Stimulated activated CD8-positive, alpha-beta memory T cell treated with anti-CD3 and anti-CD28 coated beads, Interleukin-7, amount 100 ng/mL, for 1 hour (primary cell): ENCODE measurements around the gene SBF2.
"Not testable (repeated sequence)": the region's sequence is repeated elsewhere in the genome, so short reads cannot be mapped to it uniquely, and the experiment has no call there.

Experiments
- DNase-seq, 2 donors: peaks; one replicate each; pipeline ENCODE4 v3.0.0-alpha.2; 2020; ENCODE audit warnings: low read depth in 2 of 2

Gene SBF2

DNA sequence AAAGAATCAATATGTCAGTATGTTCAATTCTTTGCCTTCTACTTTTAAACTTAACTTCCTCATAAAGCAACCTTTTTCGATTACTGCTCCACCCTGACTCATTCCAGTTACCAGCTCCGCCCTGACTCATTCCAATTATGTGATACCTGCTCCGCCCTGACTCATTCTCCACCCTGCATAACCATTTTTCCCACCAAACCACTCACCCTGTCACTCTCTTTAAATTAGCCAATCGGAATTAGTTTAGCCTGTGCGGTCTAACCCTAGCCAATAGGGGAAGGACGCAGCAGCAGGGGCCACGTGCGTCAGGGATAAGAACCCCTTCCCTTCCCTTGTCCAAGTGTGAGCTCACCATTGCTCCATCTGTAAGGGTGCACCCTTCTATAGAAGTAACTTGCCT is 393.8 kb downstream of the SBF2 start:
- not testable (repeated sequence) for DNase-seq

- no peak for DNase-seq
These were observed 394.3 kb downstream of the SBF2 start for GRCh38 chr11:9899676-9900075.

- DNase-seq, result no peak
These were observed 397.1 kb downstream of the SBF2 start for GRCh38 chr11:9896902-9897301.

DNA sequence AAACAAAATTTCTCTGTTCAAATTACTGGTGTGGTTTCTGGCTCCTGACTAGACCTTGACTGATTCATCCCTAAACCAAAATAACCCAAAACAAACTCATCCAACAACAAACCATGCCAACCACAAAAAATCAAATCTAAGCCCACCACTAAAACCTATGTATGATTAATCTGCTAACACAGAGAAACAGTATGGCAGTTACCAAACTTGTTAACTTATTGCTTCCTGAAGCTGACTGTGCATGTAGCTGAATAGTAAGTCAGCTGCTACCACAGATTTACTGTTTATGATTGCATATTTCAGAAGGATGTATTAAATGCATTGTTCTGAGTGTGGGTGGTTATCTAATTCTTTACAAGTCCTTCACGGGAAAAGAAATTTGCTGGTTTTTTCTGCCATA is 399.0 kb downstream of the SBF2 start:
- no peak for DNase-seq

DNA sequence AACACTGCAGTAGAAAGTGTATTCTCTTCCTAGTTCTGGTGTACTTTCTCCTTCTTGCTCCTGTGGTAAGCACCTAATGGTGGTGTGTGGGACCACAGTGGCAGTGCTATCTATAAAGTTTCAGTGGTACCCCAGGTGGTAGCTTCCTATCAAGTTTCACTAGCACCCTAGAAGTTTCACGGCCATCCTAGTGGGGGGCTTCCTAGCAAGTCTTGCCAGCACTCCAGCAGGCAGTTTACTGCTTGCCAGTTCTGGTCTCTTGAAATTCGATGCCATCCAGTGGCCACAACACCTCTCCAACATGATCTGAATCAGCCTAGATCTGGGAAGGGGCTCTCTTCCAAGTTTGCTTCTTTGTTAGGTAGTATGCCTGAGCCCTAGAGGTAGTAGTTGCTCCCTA is 400.5 kb downstream of the SBF2 start:
- no peak for DNase-seq

GRCh38 chr11:9888938-9889337 is 405.1 kb downstream of the SBF2 start:
- DNase-seq, result no peak

DNA sequence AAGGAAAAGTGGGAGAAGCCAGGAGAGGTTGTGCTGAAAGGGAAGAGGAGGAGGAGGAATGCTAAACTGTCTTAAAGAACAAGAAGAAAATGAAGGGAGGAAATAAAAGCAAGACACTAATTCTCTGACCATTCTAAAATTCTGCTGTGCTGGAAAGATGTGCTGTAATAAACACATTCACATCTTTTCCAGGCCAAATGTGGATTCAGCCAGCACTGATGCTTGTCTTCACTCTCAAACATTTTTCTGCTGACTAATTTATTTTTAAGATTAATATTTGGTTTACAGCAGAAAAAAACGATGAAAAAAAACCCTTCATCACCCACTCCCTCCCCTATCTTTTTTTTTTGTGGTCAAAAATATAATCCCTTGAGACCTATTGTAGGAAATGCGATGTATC is 406.5 kb downstream of the SBF2 start:
- DNase-seq, result no peak

DNA sequence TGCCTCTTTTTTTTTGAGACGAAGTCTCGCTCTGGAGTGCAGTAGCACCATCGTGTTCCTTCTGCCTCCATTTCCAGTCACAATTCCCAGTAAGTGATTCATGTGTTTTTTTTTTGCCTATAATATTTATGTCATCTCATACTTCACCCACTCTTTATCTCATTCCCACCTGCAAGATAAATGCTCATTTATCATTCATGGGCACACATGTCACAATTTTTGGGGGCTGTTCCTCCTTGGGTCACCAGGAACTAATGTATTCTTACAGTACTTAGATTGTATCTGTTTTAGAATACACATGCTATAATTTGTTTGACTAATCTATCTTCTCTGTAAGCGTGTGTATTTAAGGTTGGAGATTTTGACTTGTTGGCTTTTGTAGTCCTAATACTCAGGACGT is 407.4 kb downstream of the SBF2 start:
- no peak for DNase-seq

- DNase-seq, result no peak
These were observed 409.4 kb downstream of the SBF2 start for GRCh38 chr11:9884601-9885000.

DNA sequence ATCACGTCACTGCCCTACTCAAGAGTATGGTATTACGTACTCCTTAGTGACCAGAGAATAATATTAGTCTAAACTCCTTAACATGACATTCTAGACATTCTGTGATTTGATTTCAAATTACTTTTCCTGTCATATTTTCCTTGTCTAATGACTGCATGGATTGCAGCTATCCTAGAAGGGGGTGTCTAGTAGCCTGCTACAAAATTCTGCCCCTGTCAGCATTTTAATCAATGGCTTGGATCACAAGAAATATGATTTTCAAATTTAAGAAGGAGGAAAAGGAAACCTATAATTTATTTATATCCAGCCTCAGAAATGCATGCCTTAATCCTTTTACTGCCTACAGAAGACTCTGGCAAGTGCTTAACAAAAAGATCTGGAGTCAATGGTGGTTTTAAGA is 413.4 kb downstream of the SBF2 start:
- DNase-seq, result no peak

- DNase-seq, result no peak
These were observed 415.1 kb downstream of the SBF2 start for GRCh38 chr11:9878936-9879335.

GRCh38 chr11:9876331-9876730 is 417.7 kb downstream of the SBF2 start:
- DNase-seq, result no peak

DNA sequence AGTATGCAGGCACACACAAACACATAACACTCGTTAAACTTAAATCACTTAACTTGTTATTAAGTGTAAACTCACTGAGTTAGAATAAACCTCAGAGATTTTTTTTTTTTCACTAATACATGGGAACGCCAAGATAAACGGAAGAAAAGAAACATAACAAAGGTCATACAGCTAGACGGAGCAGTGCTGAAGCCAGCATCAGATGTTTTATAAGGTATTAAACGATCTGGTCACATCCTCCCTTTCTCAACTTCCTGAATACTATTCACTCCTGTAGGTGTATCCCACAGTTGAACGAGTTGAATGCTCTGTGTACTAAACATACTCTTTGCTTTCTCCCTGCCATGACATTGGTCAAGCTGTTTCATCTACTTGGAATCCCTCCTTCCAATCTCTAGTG is 418.2 kb downstream of the SBF2 start:
- no peak for DNase-seq

DNA sequence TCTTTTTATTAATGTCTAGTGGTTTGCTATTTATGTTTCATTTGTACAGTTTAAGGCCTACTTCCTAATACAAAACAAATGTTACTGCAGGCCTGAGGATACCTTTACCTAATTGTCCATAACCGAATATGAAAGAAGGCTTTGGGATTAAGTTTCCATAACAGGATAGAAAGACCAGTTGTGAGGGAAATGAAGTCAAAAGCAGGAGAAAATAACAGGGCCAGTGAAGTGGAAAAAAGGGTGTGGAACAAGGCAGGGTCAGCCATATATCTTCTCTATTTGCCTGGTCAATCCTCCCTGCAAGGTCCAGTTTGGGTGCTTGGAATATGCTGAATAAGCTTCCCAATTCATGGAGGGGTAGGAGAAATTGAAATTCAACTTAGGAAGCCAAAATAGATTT is 418.6 kb downstream of the SBF2 start:
- no peak for DNase-seq

GRCh38 chr11:9874466-9874865 is 419.6 kb downstream of the SBF2 start:
- no peak for DNase-seq

DNA sequence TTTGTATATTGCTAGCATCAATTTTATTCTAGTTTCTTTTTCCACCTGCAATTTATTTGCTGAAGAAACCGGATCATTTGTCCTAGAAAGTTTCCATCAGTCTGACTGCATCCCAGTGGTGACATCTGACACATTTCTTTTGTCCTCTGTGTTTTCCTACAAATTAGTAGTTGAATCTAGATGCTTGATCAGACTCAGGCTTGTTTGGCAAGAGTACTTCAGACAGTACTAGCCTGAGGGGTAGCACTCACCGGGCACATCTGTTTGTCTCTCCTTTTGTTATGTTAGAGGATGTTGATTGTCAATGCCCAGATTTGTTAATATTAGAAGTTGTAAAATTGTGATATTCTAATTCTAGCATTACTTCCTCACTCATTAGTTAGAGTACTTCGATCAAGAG is 425.4 kb downstream of the SBF2 start:
- DNase-seq, result no peak

- no peak for DNase-seq
These were observed 431.0 kb downstream of the SBF2 start for GRCh38 chr11:9862981-9863380.

- DNase-seq, result peak in 1 of 2 donors; percentile 7
These were observed 431.9 kb downstream of the SBF2 start for GRCh38 chr11:9861860-9862725.

DNA sequence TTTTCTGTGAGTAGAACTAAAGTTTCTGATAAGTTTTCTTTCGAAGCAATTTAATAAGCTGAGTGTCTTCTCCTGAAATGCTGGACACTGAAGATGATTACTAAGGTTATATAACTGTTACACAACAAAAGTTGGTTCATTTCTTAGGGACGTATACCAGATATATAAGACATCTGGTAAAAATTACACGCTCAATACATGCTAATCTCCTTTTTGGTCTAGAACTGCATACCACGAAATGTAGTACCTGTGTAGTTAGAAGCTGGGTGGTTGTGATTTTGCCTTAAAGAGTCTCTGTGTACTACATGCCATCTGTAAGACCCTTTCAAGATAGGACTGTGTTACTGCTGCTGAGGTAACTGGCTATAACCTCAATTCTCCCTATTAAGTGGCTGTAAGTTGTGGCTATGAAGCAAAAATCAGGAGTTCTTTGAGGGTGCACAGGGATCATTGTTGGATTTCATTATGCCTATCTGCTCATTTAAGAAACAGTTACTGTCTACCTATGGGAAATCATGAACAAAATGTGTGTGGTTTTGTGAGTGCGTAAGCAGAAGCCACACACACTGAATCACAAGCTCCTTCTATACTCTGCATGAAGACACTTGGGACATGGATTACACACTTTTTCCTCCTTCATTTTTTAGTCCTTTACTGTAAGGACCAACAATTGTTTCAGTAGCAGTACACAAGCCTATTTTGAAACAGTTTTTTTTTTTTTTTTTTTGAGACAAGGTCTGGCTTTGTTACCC is 434.3 kb downstream of the SBF2 start:
- no peak for DNase-seq

GRCh38 chr11:9858822-9859221 is 435.2 kb downstream of the SBF2 start:
- DNase-seq, result no peak

DNA sequence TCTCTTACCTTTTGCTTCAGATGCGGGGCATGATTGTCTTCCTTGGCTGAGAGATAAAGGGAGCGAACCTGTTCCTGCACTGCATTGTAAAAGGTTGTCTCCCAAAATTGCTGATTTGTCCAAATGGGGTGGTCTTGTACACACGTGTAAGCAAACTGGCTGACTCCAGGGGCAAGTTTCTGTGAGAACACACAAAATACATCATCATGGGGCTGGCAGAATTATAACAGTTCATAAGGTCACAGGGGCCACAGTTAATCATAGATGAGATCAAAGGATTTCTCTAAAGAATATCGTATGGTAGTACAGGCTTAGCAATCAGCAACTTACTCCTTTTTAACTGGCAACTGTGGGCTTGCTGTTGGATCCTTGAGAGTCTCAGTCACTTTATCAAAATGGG is 435.8 kb downstream of the SBF2 start:
- DNase-seq, result no peak

DNA sequence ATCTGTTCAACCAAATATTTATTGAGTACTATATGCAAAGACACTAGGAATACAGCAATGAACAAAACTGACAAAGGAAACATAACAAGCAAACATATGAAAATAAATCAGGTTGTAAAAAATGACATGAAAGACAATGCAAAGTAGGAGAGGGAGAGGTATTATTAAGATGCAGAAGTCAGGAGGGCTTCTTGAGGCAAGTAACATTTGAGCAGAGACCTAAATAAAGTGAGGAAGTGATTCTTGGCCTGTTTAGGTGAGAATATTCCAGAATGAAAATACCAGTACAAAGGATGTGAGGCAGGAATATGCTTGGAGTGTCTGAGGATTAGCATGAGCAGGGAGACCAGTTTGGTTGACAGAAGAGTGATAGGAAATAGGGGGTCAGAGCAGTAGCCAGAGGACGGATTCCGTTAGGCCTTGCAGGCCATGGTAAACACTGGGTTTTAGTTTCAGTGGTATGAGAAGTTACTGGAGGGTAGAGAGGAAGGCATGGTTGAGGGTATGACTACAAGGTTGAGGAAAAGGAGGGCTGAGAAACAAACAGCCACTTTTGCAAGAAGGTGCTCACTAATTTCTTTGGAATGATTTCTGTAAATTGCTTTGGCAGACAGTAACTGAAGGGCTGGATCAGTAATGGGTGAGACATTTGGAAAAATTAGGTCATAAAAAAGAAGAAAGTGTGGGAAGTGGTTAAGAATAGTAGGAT is 438.3 kb downstream of the SBF2 start:
- no peak for DNase-seq
